Fibroblast of peridontal ligament (primary cell): ENCODE data around the gene TTC28.
"Not testable (repeated sequence)": the region's sequence is repeated elsewhere in the genome, so short reads cannot be mapped to it uniquely, and the experiment has no call there.

Experiments
- DNase-seq: peaks from one replicate; pipeline ENCODE4 v3.0.0-alpha.2; 2010; ENCODE audit errors: extremely low read depth

TTC28 gene

GRCh38 chr22:28364105-28364504 is 315.5 kb downstream of the TTC28 start:
- DNase-seq = not testable (repeated sequence)

- DNase-seq = no peak
Measured at GRCh38 chr22:28360939-28361338, 318.7 kb downstream of the TTC28 start.

GRCh38 chr22:28358312-28358711 is 321.3 kb downstream of the TTC28 start:
- DNase-seq = no peak

- no peak for DNase-seq
Measured at GRCh38 chr22:28357193-28357592, 322.4 kb downstream of the TTC28 start.

- no peak for DNase-seq
Measured at GRCh38 chr22:28351476-28351875, 328.2 kb downstream of the TTC28 start.

GRCh38 chr22:28348613-28349609 is 330.7 kb downstream of the TTC28 start:
- DNase-seq = no peak

GRCh38 chr22:28346308-28346707 is 333.3 kb downstream of the TTC28 start:
- DNase-seq = no peak

- peak; percentile 65 for DNase-seq
Measured at GRCh38 chr22:28344918-28345703, 334.5 kb downstream of the TTC28 start.

GRCh38 chr22:28341001-28341400 is 338.6 kb downstream of the TTC28 start:
- DNase-seq = peak; percentile 47

GRCh38 chr22:28333088-28333487 is 346.6 kb downstream of the TTC28 start:
- DNase-seq = no peak

- peak; percentile 24 for DNase-seq
Measured at GRCh38 chr22:28332410-28332809, 347.2 kb downstream of the TTC28 start.

GRCh38 chr22:28331695-28332094 is 347.9 kb downstream of the TTC28 start:
- no peak for DNase-seq

- peak; percentile 50 for DNase-seq
Measured at GRCh38 chr22:28329186-28330073, 350.2 kb downstream of the TTC28 start.

- no peak for DNase-seq
Measured at GRCh38 chr22:28328756-28329155, 350.9 kb downstream of the TTC28 start.

GRCh38 chr22:28316014-28316413 is 363.6 kb downstream of the TTC28 start:
- no peak for DNase-seq

GRCh38 chr22:28314959-28315358 is 364.7 kb downstream of the TTC28 start:
- DNase-seq = no peak

GRCh38 chr22:28310299-28310698 is 369.3 kb downstream of the TTC28 start:
- DNase-seq = no peak

GRCh38 chr22:28299753-28300152 is 379.9 kb downstream of the TTC28 start:
- DNase-seq = peak; percentile 44

GRCh38 chr22:28299309-28299708 is 380.3 kb downstream of the TTC28 start:
- no peak for DNase-seq

GRCh38 chr22:28297504-28297903 is 382.1 kb downstream of the TTC28 start:
- peak; percentile 11 for DNase-seq

GRCh38 chr22:28296452-28296851 is 383.2 kb downstream of the TTC28 start:
- no peak for DNase-seq
